ENCODE measurements around the gene CCSER2.

- TF ChIP-seq CTCF (IDR thresholded peaks at IDR 0.05; ENCODE audit: low read length) = no peak
- no peak for TF ChIP-seq EZH2 (IDR thresholded peaks at IDR 0.05; ENCODE audit: borderline replicate concordance, low read length)
These were observed 156.2 kb downstream of the CCSER2 start for GRCh38 chr10:84484541-84484940.
